ENCODE measurements around the gene MSS51.
A peak's percentile ranks its signal among the peaks of the same experiment; 100 is the strongest.
"Not testable (repeated sequence)": the region's sequence is repeated elsewhere in the genome, so short reads cannot be mapped to it uniquely, and the experiment has no call there.

Gene MSS51

GRCh38 chr10:73404690-73405089, 28.7 kb downstream of the MSS51 start:
- Mint-ChIP-seq H3K4me1 (peaks cover 62% of the 10 kb centered on the region), H3K27me3 (no peaks in the 10 kb centered on the region), H3K36me3 (peaks cover 41% of the 10 kb centered on the region), H3K27ac (no peak overlapping the region), H3K9me3 (no peaks in the 10 kb centered on the region), H3K4me3 (no peak overlapping the region)
- no peak for ATAC-seq

GRCh38 chr10:73401636-73402035, 31.7 kb downstream of the MSS51 start:
- Mint-ChIP-seq H3K4me1 (peaks cover 44% of the 10 kb centered on the region), H3K4me3 (no peak overlapping the region), H3K27me3 (no peaks in the 10 kb centered on the region), H3K36me3 (peaks cover 38% of the 10 kb centered on the region), H3K9me3 (no peaks in the 10 kb centered on the region), H3K27ac (no peak overlapping the region)
- no peak for ATAC-seq

DNA sequence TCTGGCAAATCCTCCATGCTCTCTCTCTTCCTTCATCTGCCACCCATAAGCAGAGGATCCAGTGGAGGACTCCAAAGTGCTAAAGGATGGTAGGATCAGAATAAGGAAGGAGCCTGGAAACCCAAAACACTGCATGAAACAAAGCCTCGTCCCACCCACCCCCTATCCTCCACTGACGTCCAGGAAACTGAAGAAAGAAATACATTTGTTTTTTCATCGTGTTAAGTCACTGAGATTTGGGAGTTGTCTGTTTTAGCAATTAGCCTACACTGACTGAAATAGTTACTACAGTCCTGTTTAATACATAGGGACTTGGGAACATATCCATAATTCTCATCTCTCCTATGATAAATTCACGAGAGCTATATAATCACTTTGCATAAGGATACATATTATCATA, 34.3 kb downstream of the MSS51 start:
- no peaks in the 10 kb centered on the region for H3K27me3 Mint-ChIP-seq
- no peak for ATAC-seq
- no peaks in the 10 kb centered on the region for H3K9me3 Mint-ChIP-seq
- H3K4me1 Mint-ChIP-seq = peaks cover 29% of the 10 kb centered on the region
- no peak overlapping the region for H3K4me3 Mint-ChIP-seq
- H3K27ac Mint-ChIP-seq = peak overlapping the region; percentile 37
- H3K36me3 Mint-ChIP-seq = peaks cover 49% of the 10 kb centered on the region

- peaks cover 59% of the 10 kb centered on the region for H3K36me3 Mint-ChIP-seq
These were observed 35.3 kb downstream of the MSS51 start for GRCh38 chr10:73398024-73398423.

DNA sequence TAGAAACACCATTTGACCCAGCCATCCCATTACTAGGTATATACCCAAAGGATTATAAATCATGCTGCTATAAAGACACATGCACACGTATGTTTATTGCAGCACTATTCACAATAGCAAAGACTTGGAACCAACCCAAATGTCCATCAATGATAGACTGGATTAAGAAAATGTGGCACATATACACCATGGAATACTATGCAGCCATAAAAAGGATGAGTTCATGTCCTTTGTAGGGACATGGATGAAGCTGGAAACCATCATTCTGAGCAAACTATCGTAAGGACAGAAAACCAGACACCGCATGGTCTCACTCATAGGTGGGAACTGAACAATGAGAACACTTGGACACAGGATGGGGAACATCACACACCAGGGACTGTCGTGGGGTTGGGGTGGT, 39.0 kb downstream of the MSS51 start:
- not testable (repeated sequence) for H3K9me3 Mint-ChIP-seq, ATAC-seq, H3K4me3 Mint-ChIP-seq, H3K27me3 Mint-ChIP-seq, H3K27ac Mint-ChIP-seq
- Mint-ChIP-seq H3K4me1 (peaks cover 19% of the 10 kb centered on the region), H3K36me3 (peaks cover 60% of the 10 kb centered on the region)

More at GRCh38 chr10:73398024-73398423, 35.3 kb downstream of the MSS51 start:
- Mint-ChIP-seq H3K4me1 (peaks cover 24% of the 10 kb centered on the region), H3K9me3 (no peaks in the 10 kb centered on the region), H3K4me3 (no peak overlapping the region), H3K27me3 (no peaks in the 10 kb centered on the region), H3K27ac (no peak overlapping the region)
- no peak for ATAC-seq

DNA sequence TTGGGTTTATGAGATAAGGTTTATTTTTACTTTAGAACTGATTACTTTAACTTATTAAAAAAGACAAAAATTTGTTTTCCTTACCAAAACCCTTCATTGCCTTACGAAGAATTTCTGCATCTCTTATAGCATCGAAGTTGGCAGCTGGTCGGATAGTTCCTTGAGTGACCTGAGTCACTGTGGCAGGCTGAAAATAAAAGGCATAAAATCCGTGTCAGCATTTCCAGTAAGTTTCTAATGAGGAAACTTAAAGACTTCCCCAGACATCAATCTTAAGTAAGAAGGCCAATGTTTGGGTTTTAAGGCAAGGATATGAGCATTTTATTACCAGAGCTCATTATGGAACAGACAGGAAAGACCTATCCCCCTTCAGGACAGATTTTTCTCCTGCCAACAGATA, 45.1 kb downstream of the MSS51 start:
- no peak for ATAC-seq
- H3K4me3 Mint-ChIP-seq = no peak overlapping the region
- H3K27me3 Mint-ChIP-seq = no peaks in the 10 kb centered on the region
- no peaks in the 10 kb centered on the region for H3K9me3 Mint-ChIP-seq
- peaks cover 52% of the 10 kb centered on the region for H3K36me3 Mint-ChIP-seq
- no peak overlapping the region for H3K27ac Mint-ChIP-seq
- peaks cover 13% of the 10 kb centered on the region for H3K4me1 Mint-ChIP-seq

DNA sequence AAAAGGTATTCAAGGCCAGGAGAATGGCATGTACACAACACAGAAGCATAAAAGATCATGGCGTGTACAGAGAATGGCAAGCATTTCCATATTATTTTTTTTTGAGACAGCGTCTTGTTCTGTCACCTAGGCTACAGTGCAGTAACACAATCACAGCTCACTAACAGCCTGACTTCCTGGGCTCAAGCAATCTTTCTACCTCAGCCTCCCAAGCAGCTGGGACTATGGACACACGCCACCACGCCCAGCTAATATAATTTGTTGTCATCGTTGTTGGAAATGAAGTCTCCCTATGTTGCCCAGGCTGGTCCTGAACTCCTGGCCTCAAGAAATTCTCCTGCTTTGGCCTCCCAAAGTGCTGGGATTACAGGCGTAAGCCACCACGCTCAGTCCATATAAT, 46.8 kb downstream of the MSS51 start:
- H3K36me3 Mint-ChIP-seq = peaks cover 48% of the 10 kb centered on the region

DNA sequence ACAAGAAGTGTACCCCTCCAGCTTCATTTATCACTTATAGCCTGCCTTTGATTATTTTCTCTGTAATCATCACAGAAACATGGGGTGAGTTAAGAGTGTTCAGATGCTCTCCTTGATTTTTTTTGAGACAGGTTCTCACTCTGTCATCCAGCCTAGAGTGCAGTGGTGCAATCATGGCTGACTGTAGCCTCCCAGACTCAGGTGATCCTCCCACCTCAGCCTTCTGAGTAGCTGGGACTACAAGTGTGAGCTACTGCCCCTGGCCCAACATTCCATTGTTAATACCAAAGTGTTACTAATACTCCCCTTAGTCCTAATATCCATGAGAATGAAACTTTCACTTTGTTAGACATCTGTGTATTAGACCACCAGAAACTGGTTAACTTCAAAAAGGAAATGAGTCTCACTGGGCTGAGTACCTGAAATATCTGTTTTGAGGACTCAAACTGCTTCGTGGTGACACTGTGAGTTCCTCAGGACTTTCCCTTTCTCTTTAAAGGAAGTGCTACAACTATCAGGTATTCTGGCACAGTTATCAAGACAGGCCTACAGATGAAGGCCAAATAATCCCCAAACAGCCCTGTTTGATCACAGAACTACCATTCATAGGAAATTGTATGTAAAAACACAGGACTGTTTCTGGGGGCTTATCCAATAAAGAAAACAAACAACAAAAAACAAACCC, 54.2 kb downstream of the MSS51 start:
- H3K4me1 Mint-ChIP-seq = peaks cover 12% of the 10 kb centered on the region
- H3K27ac Mint-ChIP-seq = peak overlapping the region; percentile 78
- no peaks in the 10 kb centered on the region for H3K9me3 Mint-ChIP-seq
- peak; percentile 57 for ATAC-seq
- no peak overlapping the region for H3K4me3 Mint-ChIP-seq
- H3K27me3 Mint-ChIP-seq = no peaks in the 10 kb centered on the region
- peaks cover 54% of the 10 kb centered on the region for H3K36me3 Mint-ChIP-seq

More for the DNA sequence above, 46.8 kb downstream of the MSS51 start:
- no peak for ATAC-seq
- no peaks in the 10 kb centered on the region for H3K9me3 Mint-ChIP-seq
- no peak overlapping the region for H3K27ac Mint-ChIP-seq
- H3K4me1 Mint-ChIP-seq = peaks cover 2% of the 10 kb centered on the region
- no peaks in the 10 kb centered on the region for H3K27me3 Mint-ChIP-seq
- H3K4me3 Mint-ChIP-seq = no peak overlapping the region

DNA sequence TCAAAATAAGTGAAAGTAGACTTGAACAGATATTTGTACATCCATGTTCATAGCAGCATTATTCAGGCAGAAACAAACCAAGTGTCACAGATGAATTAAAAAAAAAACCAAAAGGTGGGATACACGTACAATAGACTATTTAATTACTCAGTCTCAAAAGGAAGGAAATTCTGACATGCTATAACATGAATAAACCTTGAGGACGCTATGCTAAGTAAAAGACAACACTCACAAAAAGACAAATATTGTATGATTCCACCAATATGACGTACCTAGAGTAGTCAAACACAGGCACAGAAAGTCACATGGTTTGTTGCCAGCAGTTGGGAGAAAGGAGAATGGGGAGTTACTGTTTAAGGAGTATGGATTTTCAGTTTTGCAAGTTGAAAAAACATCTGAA, 56.7 kb downstream of the MSS51 start:
- Mint-ChIP-seq H3K27ac (no peak overlapping the region), H3K36me3 (peaks cover 55% of the 10 kb centered on the region)
- ATAC-seq = no peak

More for the DNA sequence above, 56.7 kb downstream of the MSS51 start:
- Mint-ChIP-seq H3K4me3 (no peak overlapping the region), H3K4me1 (peaks cover 12% of the 10 kb centered on the region), H3K27me3 (no peaks in the 10 kb centered on the region), H3K9me3 (no peaks in the 10 kb centered on the region)

Measured in stimulated activated memory B cell treated with anti-CD40 and anti-IgM and Interleukin-4, amounts not matched to agents 10 μg/mL and 1 μg/mL and 100 μg/mL, for 72 hours (primary cell).